Activated T-cell treated with anti-CD3 and anti-CD28 coated beads for 48 hours (primary cell): ENCODE data around the gene SMARCD3.

Experiments used
- DNase-seq: peaks from one replicate; pipeline ENCODE4 v3.0.0-alpha.2; 2020; ENCODE audit warnings: low read depth

SMARCD3 gene

DNA sequence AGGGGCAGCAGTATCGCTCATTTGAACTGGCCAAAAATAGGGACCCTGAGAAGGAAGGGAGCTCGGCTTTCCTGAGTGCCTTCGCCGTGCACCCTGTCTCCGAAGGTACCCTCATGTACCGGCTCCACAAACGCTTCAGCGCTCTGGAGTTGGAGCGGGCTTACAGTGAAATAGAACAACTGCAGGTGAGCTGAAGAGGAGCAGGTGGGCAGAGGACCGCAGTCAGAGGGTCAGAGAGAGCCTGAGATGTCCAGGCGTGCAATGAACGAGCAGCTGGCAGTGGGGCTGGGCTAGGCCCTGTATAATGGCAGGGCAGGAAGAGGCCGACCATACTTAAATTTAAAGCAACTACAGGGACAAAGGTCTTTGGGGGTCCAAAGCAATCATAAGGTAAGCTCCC, 12.1 kb downstream of the SMARCD3 start:
- no peak for DNase-seq

GRCh38 chr7:151235091-151235787, 13.3 kb downstream of the SMARCD3 start:
- DNase-seq = no peak

GRCh38 chr7:151233804-151234203, 14.7 kb downstream of the SMARCD3 start:
- no peak for DNase-seq

DNA sequence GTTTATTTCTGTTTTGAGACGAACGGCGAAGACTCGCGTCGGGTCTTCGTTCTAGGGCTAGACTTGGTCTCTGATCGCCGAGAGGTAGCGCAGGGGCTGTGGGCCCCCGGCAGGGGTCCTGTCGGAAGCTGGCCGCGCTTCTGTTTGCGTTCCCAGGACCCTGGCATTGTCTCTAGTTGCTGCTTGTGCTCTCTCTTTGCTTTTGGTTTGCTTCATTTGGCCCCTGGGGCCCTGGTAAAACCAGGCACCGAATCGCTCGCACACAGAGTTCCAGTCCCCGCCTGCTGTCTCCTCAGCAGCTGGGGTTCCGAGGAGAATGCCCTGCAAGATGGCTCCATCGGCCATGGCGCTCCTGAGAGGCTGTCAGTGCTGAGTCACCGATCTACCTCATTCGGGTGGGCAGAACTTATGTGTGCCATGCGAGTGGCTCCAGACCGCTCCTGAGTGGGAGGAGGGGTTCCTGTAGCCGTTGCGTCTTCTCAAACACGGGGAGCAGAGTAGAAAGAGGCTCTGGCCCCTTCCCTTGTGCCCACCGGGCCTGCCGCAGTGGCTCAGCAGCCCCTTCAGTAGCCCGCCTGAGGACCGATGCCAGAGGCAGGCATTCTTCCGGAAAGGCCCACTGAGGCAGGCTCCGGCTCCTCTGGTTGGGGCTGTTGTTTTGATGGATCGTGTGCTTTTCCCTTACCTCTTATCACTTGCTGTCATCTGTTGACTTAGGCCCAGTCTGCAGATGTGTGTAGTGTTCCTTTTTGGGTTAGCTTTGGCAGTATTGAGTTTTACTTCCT, 15.4 kb downstream of the SMARCD3 start:
- peak; percentile 74 for DNase-seq

- peak; percentile 88 for DNase-seq
Measured at GRCh38 chr7:151232091-151232916, 16.2 kb downstream of the SMARCD3 start, which contains the start of gene CHPF2. Gene CHPF2, plus strand, starts transcription at chr7:151232483. Its CDS starts 1,529 bp downstream, at chr7:151234012.

DNA sequence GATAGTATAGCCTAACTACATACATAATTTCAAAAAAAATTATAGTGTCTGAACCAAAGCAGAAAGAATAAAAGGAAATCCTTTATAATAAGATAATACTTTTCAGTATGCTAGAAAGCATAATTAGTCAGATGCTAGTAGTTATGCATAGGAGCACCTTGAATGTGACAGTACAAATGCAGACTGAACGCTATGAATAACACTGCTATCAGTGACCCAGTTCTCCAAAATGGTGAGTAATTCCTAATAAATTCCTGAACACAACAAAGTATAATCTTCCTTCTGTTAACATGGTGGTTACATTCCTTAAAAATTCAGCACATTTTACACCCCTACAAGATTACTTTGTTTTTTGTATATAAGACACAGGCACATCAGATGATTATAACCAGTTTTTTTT, 17.4 kb downstream of the SMARCD3 start:
- DNase-seq = no peak

- DNase-seq = no peak
Measured at GRCh38 chr7:151229249-151229648, 19.2 kb downstream of the SMARCD3 start.

- DNase-seq = no peak
Measured at GRCh38 chr7:151228024-151228866, 20.2 kb downstream of the SMARCD3 start.

- peak; percentile 96 for DNase-seq
Measured at GRCh38 chr7:151226875-151227782, 21.4 kb downstream of the SMARCD3 start, which contains the start of gene ABCF2. Gene ABCF2, minus strand, starts transcription at chr7:151227205. Its CDS starts 747 bp downstream, at chr7:151226458.

DNA sequence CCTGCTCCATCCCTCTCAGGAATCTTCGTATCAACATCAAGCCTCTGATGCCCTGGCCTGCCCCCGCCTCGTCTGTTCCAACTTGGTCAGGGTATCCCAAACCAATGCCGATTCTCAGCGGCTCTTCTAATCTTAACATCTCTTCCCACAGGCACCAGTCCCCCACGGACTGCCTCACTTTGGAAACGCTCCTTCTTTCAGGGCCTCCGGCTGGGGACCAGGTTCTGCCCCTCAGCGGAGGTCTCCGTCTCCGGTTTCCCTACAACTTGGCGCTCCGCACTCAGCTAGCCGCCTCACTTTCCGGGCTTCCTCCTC, 22.0 kb downstream of the SMARCD3 start:
- DNase-seq = no peak

DNA sequence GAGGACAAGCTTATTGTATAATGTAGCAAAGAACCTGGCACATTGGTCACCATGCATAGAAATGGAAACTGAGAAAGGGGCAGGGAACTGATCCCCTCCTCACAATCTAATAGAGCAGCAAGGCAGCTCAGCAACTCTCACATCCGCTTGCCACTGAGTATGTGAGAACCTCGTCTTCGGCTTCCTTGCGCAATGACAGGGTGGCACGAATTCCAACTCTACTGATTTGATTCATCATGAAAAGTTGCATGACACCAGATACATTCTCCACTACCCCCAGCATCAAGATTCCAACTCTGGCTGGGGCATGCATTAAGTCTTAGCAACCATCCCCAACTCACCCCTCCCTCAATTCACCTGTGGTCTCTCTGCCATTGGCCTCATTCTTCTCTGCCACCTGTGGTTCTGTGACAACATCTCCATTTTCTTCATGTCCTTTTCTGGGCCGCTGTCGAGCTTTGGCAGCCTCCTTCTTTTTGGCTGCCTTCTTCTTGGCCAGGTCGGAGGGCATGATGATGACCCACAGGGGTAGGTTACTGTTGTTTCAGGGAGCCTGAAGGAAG, 22.5 kb downstream of the SMARCD3 start:
- DNase-seq = no peak

DNA sequence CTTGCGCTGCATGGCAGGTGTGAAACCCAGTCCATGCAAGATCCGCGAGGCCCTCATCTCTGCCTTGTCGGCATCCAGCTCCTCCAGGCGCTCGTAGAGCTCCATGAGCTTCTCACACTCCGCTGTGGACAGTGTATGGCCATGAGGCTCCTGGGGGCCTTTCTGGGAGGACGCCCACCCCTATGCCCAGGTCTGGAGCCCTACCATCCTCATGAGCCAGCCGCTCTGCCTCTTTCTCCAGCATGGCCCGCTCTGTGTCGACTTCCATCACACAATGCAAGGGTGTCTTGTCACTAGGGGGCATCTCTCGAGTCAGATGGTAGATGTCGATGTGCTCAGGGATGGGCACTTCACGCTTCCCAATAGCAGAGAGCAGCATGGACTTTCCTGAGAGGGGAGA, 24.8 kb downstream of the SMARCD3 start:
- DNase-seq = no peak

GRCh38 chr7:151218170-151218569, 30.3 kb downstream of the SMARCD3 start:
- no peak for DNase-seq

GRCh38 chr7:151215396-151215795, 33.1 kb downstream of the SMARCD3 start:
- no peak for DNase-seq

DNA sequence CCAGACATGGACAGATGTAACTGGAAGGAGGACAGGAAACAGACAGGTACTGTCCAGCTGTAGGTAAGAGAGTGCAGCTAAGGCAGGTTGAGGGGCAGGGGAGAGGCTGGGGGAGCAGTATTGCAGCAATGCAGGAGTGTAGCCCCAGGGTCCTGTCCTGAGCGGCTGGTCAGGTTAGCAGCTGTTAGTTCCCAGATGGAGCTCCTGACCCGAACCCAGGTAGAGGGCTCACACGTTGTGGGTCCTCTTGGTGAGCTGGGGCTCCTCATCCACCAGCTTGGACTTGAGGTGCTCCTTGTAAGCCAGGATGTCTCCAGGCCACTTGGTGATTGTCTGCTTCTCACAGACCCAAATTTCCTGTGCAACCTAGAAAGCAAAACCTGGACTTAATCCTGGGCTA, 34.7 kb downstream of the SMARCD3 start:
- DNase-seq = no peak

- no peak for DNase-seq
Measured at GRCh38 chr7:151212626-151213025, 35.9 kb downstream of the SMARCD3 start.

DNA sequence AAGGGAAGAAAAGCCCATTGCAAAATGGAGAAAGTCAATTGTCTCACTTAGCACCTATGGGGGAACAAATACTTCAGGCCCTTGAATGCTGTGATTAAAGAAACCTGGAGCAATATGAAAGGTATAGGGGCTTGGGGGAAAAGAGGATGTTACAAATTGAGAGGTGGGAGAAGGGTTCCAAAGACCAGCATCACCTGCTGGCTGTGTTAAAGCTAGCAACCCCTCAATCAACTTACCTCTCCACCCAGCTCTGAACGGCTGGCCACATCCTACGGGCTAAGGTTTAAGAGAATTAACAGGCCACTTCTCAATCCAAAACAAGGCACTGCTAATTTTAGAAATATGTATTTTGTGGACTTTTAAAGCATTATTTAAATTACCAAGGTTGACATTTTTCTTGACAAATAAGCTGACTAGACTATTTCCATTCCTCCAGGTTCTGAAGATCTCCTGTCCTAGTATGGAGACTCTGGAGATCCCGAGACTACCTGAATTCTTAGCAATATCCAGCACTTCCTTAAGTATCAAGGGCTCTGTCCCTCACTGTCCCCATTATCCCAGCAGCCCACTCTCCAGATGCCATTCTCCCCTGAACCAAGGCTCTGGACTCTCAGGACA, 37.2 kb downstream of the SMARCD3 start:
- no peak for DNase-seq

- no peak for DNase-seq
Measured at GRCh38 chr7:151210087-151210854, 38.2 kb downstream of the SMARCD3 start, which contains the start of gene H2BK1. Gene H2BK1, minus strand, starts transcription at chr7:151210488. Its CDS starts 170 bp downstream, at chr7:151210318.

- no peak for DNase-seq
Measured at GRCh38 chr7:151209588-151209987, 38.9 kb downstream of the SMARCD3 start.
